HS-5 (cell line): ENCODE measurements around the gene STAT5B.
A peak's percentile ranks its signal among the peaks of the same experiment; 100 is the strongest.
"Not testable (repeated sequence)": the region's sequence is repeated elsewhere in the genome, so short reads cannot be mapped to it uniquely, and the experiment has no call there.

Source experiments
- DNase-seq: peaks from one replicate; pipeline ENCODE4 v3.0.0-alpha.2; 2012; ENCODE audit warnings: low read depth

Gene STAT5B

GRCh38 chr17:42233156-42233555 lies 43.0 kb downstream of the STAT5B start:
- peak; percentile 36 for DNase-seq

GRCh38 chr17:42230225-42230624 lies 46.0 kb downstream of the STAT5B start:
- DNase-seq, result no peak

- no peak for DNase-seq
Observed at GRCh38 chr17:42227849-42228700, 48.1 kb downstream of the STAT5B start.

GRCh38 chr17:42225646-42226045 lies 50.5 kb downstream of the STAT5B start:
- DNase-seq, result no peak

- no peak for DNase-seq
Observed at GRCh38 chr17:42224651-42225050, 51.5 kb downstream of the STAT5B start.

- DNase-seq, result no peak
Observed at GRCh38 chr17:42221886-42222745, 54.1 kb downstream of the STAT5B start.

GRCh38 chr17:42219280-42219679 lies 56.9 kb downstream of the STAT5B start:
- not testable (repeated sequence) for DNase-seq

- no peak for DNase-seq
Observed at GRCh38 chr17:42214156-42214555, 62.0 kb downstream of the STAT5B start.

GRCh38 chr17:42212382-42212781 lies 63.8 kb downstream of the STAT5B start:
- no peak for DNase-seq

- not testable (repeated sequence) for DNase-seq
Observed at GRCh38 chr17:42211921-42212341, 64.3 kb downstream of the STAT5B start.

GRCh38 chr17:42210046-42210445 lies 66.1 kb downstream of the STAT5B start:
- no peak for DNase-seq

GRCh38 chr17:42206153-42206612 lies 70.0 kb downstream of the STAT5B start:
- not testable (repeated sequence) for DNase-seq

- DNase-seq, result no peak
Observed at GRCh38 chr17:42203354-42203753, 72.8 kb downstream of the STAT5B start.

- DNase-seq, result no peak
Observed at GRCh38 chr17:42202696-42203095, 73.5 kb downstream of the STAT5B start.

- DNase-seq, result no peak
Observed at GRCh38 chr17:42202159-42202558, 74.0 kb downstream of the STAT5B start.

GRCh38 chr17:42201458-42201772 lies 74.8 kb downstream of the STAT5B start:
- no peak for DNase-seq

GRCh38 chr17:42200706-42201457 lies 75.3 kb downstream of the STAT5B start:
- DNase-seq, result no peak

GRCh38 chr17:42199416-42200011 lies 76.7 kb downstream of the STAT5B start:
- DNase-seq, result no peak

- no peak for DNase-seq
Observed at GRCh38 chr17:42198897-42199296, 77.3 kb downstream of the STAT5B start.

- DNase-seq, result no peak
Observed at GRCh38 chr17:42197564-42198156, 78.5 kb downstream of the STAT5B start.
